ENCODE data around the gene FAM161A.

FAM161A gene

DNA sequence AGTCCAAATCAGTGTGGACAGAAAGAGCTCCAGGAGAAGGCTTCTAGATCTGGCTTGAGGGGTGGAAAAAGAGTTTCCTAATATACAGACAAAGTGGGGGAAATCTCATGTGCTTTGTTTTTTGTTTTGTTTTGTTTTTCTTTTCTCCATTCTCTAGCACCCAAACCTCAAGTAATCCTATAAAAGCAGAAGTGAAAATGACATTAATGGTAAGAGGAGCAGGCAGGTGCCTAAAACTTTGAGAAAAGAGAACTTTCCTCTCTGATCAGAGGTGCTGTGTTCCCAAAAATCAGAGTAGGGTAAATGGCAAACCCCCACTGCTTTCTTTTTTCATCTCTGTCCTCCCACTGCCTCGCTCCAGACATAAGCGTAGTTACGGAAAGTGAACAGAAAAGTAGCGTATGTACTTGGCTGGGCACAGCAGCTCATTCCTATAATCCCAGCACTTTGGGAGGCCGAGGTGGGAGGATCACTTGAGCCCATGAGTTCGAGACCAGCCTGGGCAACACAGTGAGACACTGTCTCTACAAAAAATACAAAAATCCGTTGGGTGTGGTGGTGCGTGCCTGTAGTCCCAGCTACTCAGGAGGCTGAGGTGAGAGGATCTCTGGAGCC is 77.8 kb downstream of the FAM161A start:
- no peak for DNase-seq

Data from stimulated activated naive CD4-positive, alpha-beta T cell (primary cell).